Stimulated activated CD4-positive, alpha-beta T cell treated with anti-CD3 and anti-CD28 coated beads, Interleukin-2, amount 100 ng/mL, for 48 hours (primary cell): ENCODE results near the gene SPTSSA.
"Not testable (repeated sequence)": the region's sequence is repeated elsewhere in the genome, so short reads cannot be mapped to it uniquely, and the experiment has no call there.

ENCODE experiments used
- DNase-seq, 2 donors: peaks; one replicate each; pipeline ENCODE4 v3.0.0-alpha.2; 2020

The SPTSSA gene

GRCh38 chr14:34425095-34425851 lies 36.8 kb downstream of the SPTSSA start:
- DNase-seq: no peak

- DNase-seq: no peak
Measured at GRCh38 chr14:34424488-34424887, 37.6 kb downstream of the SPTSSA start.

- no peak for DNase-seq
Measured at GRCh38 chr14:34423445-34423844, 38.6 kb downstream of the SPTSSA start.

- no peak for DNase-seq
Measured at GRCh38 chr14:34420547-34421150, 41.4 kb downstream of the SPTSSA start.

GRCh38 chr14:34409721-34410120 lies 52.3 kb downstream of the SPTSSA start:
- no peak for DNase-seq

GRCh38 chr14:34407951-34408350 lies 54.1 kb downstream of the SPTSSA start:
- no peak for DNase-seq

DNA sequence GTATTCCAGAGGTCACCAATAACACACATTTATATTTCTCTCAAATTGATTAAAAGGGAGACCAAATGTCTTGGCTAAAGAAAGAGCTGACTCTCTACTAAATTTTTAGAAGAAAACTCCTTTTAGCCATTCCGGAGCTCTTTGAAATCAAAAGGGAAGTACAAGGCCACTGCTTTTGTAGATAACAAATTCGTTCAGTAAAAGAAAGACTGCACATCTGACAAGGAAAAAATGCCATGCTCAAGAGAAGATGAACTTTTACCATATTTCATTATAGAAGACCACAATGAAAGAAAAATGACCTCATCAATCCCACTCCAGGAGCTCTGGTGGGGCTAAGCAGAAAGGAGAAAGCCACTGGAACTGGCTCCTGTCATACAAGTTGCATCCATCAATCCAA lies 57.6 kb downstream of the SPTSSA start:
- DNase-seq: no peak

DNA sequence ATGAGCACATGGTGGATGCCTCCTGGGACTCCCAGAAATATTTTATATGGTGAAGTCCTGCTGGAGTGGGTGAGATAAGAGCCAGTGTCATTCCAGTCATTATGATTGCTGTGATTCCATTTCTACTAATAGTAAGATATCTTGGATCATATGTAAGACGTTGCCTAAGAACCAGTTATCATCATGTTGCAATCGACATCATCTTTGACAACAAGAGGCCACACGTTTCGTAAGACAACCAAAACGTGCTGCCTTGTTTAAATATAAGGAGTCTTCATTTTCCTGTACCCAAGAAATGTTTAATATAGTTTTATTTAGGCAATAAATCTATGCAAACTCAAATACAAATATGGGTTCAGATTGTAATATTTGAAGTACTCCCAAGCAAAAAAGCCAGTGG lies 58.4 kb downstream of the SPTSSA start:
- no peak for DNase-seq

- DNase-seq: no peak
Measured at GRCh38 chr14:34398024-34398423, 64.0 kb downstream of the SPTSSA start.

- no peak for DNase-seq
Measured at GRCh38 chr14:34387974-34388516, 74.0 kb downstream of the SPTSSA start.

DNA sequence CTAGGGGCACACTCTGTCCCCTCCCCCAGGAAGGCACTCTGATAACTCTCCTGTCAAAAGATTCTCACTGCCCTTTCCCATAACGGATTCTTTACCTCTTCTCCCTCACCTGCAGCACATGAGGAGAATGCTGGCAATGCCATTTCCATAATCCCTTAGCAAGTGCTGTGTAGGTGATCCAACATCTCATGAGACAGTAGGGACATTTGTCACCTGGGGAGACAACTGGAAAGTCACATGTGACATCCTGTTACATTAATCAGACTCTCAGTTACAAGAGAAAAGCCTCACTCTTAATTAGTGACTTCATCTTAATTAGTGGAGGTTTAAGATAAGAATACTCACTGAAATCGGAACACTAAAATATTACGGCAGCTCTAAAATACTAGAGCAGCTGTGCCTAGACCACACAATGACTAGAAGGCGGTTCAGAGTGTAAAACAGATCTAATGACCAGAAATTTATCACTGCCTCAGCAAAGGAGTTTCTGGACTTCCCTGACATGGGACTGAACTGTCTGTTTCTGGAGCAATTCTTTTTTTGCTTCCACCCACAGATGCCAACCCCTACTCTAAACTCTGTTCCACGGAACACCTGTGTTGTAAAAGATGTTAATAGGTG lies 75.1 kb downstream of the SPTSSA start:
- DNase-seq: no peak

DNA sequence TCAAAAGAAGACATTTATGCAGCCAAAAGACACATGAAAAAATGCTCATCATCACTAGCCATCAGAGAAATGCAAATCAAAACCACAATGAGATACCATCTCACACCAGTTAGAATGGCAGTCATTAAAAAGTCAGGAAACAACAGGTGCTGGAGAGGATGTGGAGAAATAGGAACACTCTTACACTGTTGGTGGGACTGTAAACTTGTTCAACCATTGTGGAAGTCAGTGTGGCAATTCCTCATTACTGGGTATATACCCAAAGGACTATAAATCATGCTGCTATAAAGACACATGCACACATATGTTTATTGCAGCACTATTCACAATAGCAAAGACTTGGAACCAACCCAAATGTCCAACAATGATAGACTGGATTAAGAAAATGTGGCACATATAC lies 76.2 kb downstream of the SPTSSA start:
- not testable (repeated sequence) for DNase-seq

GRCh38 chr14:34383839-34384238 lies 78.2 kb downstream of the SPTSSA start:
- DNase-seq: no peak
